Trophoblast cell (in vitro differentiated cells and primary cell): Measurements from ENCODE around the gene TMEM54.

Experiments
- DNase-seq, 2 donors: peaks; one replicate each; pipeline ENCODE4 v3.0.0-alpha.2; 2016
- H2AFZ ChIP-seq: 2 replicates; pipeline ENCODE4 v1.6.1; 2013; ENCODE audit warnings: low read length, moderate library complexity, mild to moderate bottlenecking; ENCODE audit not compliant: insufficient read depth, poor library complexity
- H2AK5ac ChIP-seq: 2 replicates; pipeline ENCODE4 v1.6.1; 2013; ENCODE audit warnings: mild to moderate bottlenecking, low read length
- H2BK120ac ChIP-seq: 2 replicates; pipeline ENCODE4 v1.6.1; 2013; ENCODE audit warnings: low read length, mild to moderate bottlenecking, moderate library complexity; ENCODE audit not compliant: insufficient read depth, poor library complexity
- H2BK12ac ChIP-seq: 2 replicates; pipeline ENCODE4 v1.6.1; 2013; ENCODE audit warnings: mild to moderate bottlenecking, low read length, moderate library complexity
- H2BK5ac ChIP-seq: 2 replicates; pipeline ENCODE4 v1.6.1; 2013; ENCODE audit warnings: low read length, low read depth, moderate library complexity, mild to moderate bottlenecking; ENCODE audit not compliant: poor library complexity
- H3K14ac ChIP-seq: 2 replicates; pipeline ENCODE4 v1.6.1; 2013; ENCODE audit warnings: mild to moderate bottlenecking, low read length
- H3K18ac ChIP-seq: 2 replicates; pipeline ENCODE4 v1.6.1; 2013; ENCODE audit warnings: mild to moderate bottlenecking, low read length
- H3K23ac ChIP-seq: 2 replicates; pipeline ENCODE4 v1.6.1; 2013; ENCODE audit warnings: low read length
- H3K27ac ChIP-seq: 2 replicates; pipeline ENCODE4 v1.5.1; 2013; ENCODE audit warnings: low read depth, mild to moderate bottlenecking, inconsistent platforms, low read length, moderate library complexity
- H3K27me3 ChIP-seq: 2 replicates; pipeline ENCODE4 v1.6.1; 2013; ENCODE audit warnings: inconsistent platforms, mild to moderate bottlenecking, low read length, moderate library complexity; ENCODE audit not compliant: insufficient read depth
- H3K36me3 ChIP-seq, 2 experiments: 1 replicate in 1 of 2; 2 replicates in 1 of 2; pipeline ENCODE4 v1.6.1; 2013; ENCODE audit warnings: low read length in 2 of 2, mild to moderate bottlenecking in 2 of 2, moderate library complexity in 1 of 2; ENCODE audit not compliant: insufficient read depth in 2 of 2, control insufficient read depth in 1 of 2
- H3K4ac ChIP-seq: 2 replicates; pipeline ENCODE4 v1.6.1; 2013; ENCODE audit warnings: low read depth, mild to moderate bottlenecking, low read length, moderate library complexity
- H3K4me1 ChIP-seq, 2 experiments: 1 replicate in 1 of 2; 2 replicates in 1 of 2; pipeline ENCODE4 v1.6.1; 2013; ENCODE audit warnings: low read length in 2 of 2, mild to moderate bottlenecking in 2 of 2, moderate library complexity in 1 of 2; ENCODE audit not compliant: insufficient read depth in 2 of 2, control insufficient read depth in 1 of 2
- H3K4me2 ChIP-seq: 2 replicates; pipeline ENCODE4 v1.6.1; 2013; ENCODE audit warnings: inconsistent platforms, mild to moderate bottlenecking, low read length, moderate library complexity
- H3K4me3 ChIP-seq: 2 replicates; pipeline ENCODE4 v1.5.1; 2013; ENCODE audit warnings: mild to moderate bottlenecking, low read depth, low read length, inconsistent platforms
- H3K79me1 ChIP-seq: one replicate; pipeline ENCODE4 v1.6.1; 2013; ENCODE audit warnings: low read length
- H3K79me2 ChIP-seq: 2 replicates; pipeline ENCODE4 v1.6.1; 2013; ENCODE audit warnings: low read length, mild to moderate bottlenecking; ENCODE audit not compliant: control insufficient read depth, insufficient read depth, poor library complexity
- H3K9ac ChIP-seq: 2 replicates; pipeline ENCODE4 v1.6.1; 2013; ENCODE audit warnings: mild to moderate bottlenecking, low read length
- H3K9me3 ChIP-seq: 2 replicates; pipeline ENCODE4 v1.6.1; 2013; ENCODE audit warnings: low read depth, mild to moderate bottlenecking, control low read depth, inconsistent platforms, low read length; ENCODE audit not compliant: insufficient read depth
- H4K12ac ChIP-seq: 2 replicates; pipeline ENCODE4 v1.6.1; 2013; ENCODE audit warnings: low read depth, mild to moderate bottlenecking, low read length, moderate library complexity
- H4K8ac ChIP-seq: 2 replicates; pipeline ENCODE4 v1.6.1; 2013; ENCODE audit warnings: low read depth, mild to moderate bottlenecking, low read length, moderate library complexity
- H4K91ac ChIP-seq: one replicate; pipeline ENCODE4 v1.6.1; 2013; ENCODE audit warnings: low read depth, mild to moderate bottlenecking, low read length, moderate library complexity
- WGBS: extraction: QIAGEN DNeasy Blood & Tissue Kit; methylation state at CpG from one replicate; pipeline ENCODE4 v1.1.7; 2013; ENCODE audit warnings: missing lambda C conversion rate; ENCODE audit not compliant: insufficient read length, insufficient coverage; ENCODE audit errors: extremely low coverage; 5-methylcytosine and 5-hydroxymethylcytosine counted together

Gene TMEM54

GRCh38 chr1:32872192-32872460, 29.1 kb downstream of the TMEM54 start:
- Histone ChIP-seq H2AFZ (no peak overlapping the region), H3K14ac (no peak overlapping the region), H3K4me1 (peaks cover 6% of the 10 kb centered on the region in 2 experiments), H3K79me1 (peaks cover 5% of the 10 kb centered on the region), H2BK5ac (no peak overlapping the region), H3K9me3 (peaks cover 2% of the 10 kb centered on the region), H3K4me3 (no peak overlapping the region), H3K36me3 (no peaks in the 10 kb centered on the region), H3K23ac (no peak overlapping the region), H4K8ac (no peak overlapping the region), H3K9ac (no peak overlapping the region), H2BK12ac (no peak overlapping the region), H2BK120ac (no peak overlapping the region), H3K4me2 (no peak overlapping the region), H3K18ac (no peak overlapping the region), H2AK5ac (no peak overlapping the region), H4K12ac (no peak overlapping the region), H3K79me2 (no peaks in the 10 kb centered on the region), H3K27me3 (peaks cover 21% of the 10 kb centered on the region), H3K4ac (no peak overlapping the region), H4K91ac (no peak overlapping the region), H3K27ac (no peak overlapping the region)
- no CpG with 5 or more reads among the region's 7 CpGs for WGBS
- no peak for DNase-seq

GRCh38 chr1:32871364-32872191, 29.6 kb downstream of the TMEM54 start:
- no peaks in the 10 kb centered on the region for H3K36me3 ChIP-seq
- no peak overlapping the region for H2BK5ac ChIP-seq
- no peak overlapping the region for H3K9ac ChIP-seq
- H2AFZ ChIP-seq: no peak overlapping the region
- WGBS: no CpG with 5 or more reads among the region's 13 CpGs
- peak overlapping the region; percentile 69 for H3K4me2 ChIP-seq
- H3K23ac ChIP-seq: no peak overlapping the region
- no peak overlapping the region for H2AK5ac ChIP-seq
- H3K18ac ChIP-seq: no peak overlapping the region
- H3K9me3 ChIP-seq: peaks cover 2% of the 10 kb centered on the region
- no peak overlapping the region for H2BK120ac ChIP-seq
- H3K79me1 ChIP-seq: peaks cover 5% of the 10 kb centered on the region
- no peak overlapping the region for H4K91ac ChIP-seq
- no peak for DNase-seq
- H3K4me1 ChIP-seq: peaks cover 6% of the 10 kb centered on the region in 2 experiments
- H3K4ac ChIP-seq: no peak overlapping the region
- peak overlapping the region; percentile 17 for H3K4me3 ChIP-seq
- no peak overlapping the region for H3K27ac ChIP-seq
- H3K27me3 ChIP-seq: peaks cover 21% of the 10 kb centered on the region
- H4K12ac ChIP-seq: no peak overlapping the region
- H2BK12ac ChIP-seq: no peak overlapping the region
- H4K8ac ChIP-seq: no peak overlapping the region
- H3K14ac ChIP-seq: no peak overlapping the region
- H3K79me2 ChIP-seq: no peaks in the 10 kb centered on the region

- no peak within 1 kb of the TSS for H2AK5ac ChIP-seq
- H3K4me2 ChIP-seq: peak within 1 kb of the TSS; percentile 69
- no CpG with 5 or more reads among the region's 99 CpGs for whole genome bisulfite sequencing
- no peak within 1 kb of the TSS for H2AFZ ChIP-seq
- H3K9me3 ChIP-seq: peaks cover 2% of the 10 kb centered on the region
- peak within 1 kb of the TSS; percentile 30 for H3K18ac ChIP-seq
- no peak within 1 kb of the TSS for H2BK12ac ChIP-seq
- peak within 1 kb of the TSS; percentile 48 for H4K12ac ChIP-seq
- peak within 1 kb of the TSS; percentile 17 for H3K4me3 ChIP-seq
- H3K36me3 ChIP-seq: no peaks in the 10 kb centered on the region
- peak in 1 of 2 donors; percentile 23 for DNase-seq
- no peak within 1 kb of the TSS for H2BK5ac ChIP-seq
- peaks cover 21% of the 10 kb centered on the region for H3K27me3 ChIP-seq
- no peak within 1 kb of the TSS for H4K91ac ChIP-seq
- H3K79me2 ChIP-seq: no peaks in the 10 kb centered on the region
- H4K8ac ChIP-seq: no peak within 1 kb of the TSS
- peaks cover 6% of the 10 kb centered on the region in 2 experiments for H3K4me1 ChIP-seq
- no peak within 1 kb of the TSS for H2BK120ac ChIP-seq
- no peak within 1 kb of the TSS for H3K27ac ChIP-seq
- no peak within 1 kb of the TSS for H3K23ac ChIP-seq
- H3K14ac ChIP-seq: peak within 1 kb of the TSS; percentile 21
- no peak within 1 kb of the TSS for H3K9ac ChIP-seq
- no peak within 1 kb of the TSS for H3K4ac ChIP-seq
- H3K79me1 ChIP-seq: peaks cover 5% of the 10 kb centered on the region
Measured at GRCh38 chr1:32870615-32871363, 30.4 kb downstream of the TMEM54 start, which contains the start of gene FNDC5. Gene FNDC5 (minus strand): TSS chr1:32870912.

- H2BK5ac ChIP-seq: no peak overlapping the region
- H3K4me1 ChIP-seq: peaks cover 6% of the 10 kb centered on the region in 2 experiments
- no peak overlapping the region for H2AK5ac ChIP-seq
- H4K8ac ChIP-seq: no peak overlapping the region
- no peaks in the 10 kb centered on the region for H3K36me3 ChIP-seq
- H3K4ac ChIP-seq: no peak overlapping the region
- H3K18ac ChIP-seq: peak overlapping the region; percentile 30
- H4K12ac ChIP-seq: peak overlapping the region; percentile 48
- H3K4me2 ChIP-seq: peak overlapping the region; percentile 69
- no peak overlapping the region for H3K23ac ChIP-seq
- DNase-seq: no peak
- no peak overlapping the region for H2BK120ac ChIP-seq
- no peak overlapping the region for H3K4me3 ChIP-seq
- peaks cover 21% of the 10 kb centered on the region for H3K27me3 ChIP-seq
- no peak overlapping the region for H2BK12ac ChIP-seq
- no peak overlapping the region for H2AFZ ChIP-seq
- no peaks in the 10 kb centered on the region for H3K79me2 ChIP-seq
- no CpG with 5 or more reads among the region's 16 CpGs for WGBS
- peaks cover 5% of the 10 kb centered on the region for H3K79me1 ChIP-seq
- no peak overlapping the region for H3K27ac ChIP-seq
- peak overlapping the region; percentile 21 for H3K14ac ChIP-seq
- H3K9ac ChIP-seq: no peak overlapping the region
- H3K9me3 ChIP-seq: peaks cover 2% of the 10 kb centered on the region
- H4K91ac ChIP-seq: no peak overlapping the region
Measured at GRCh38 chr1:32869923-32870614, 31.1 kb downstream of the TMEM54 start.
